ENCODE measurements around the gene CEACAM18.
"Not testable (repeated sequence)": the region's sequence is repeated elsewhere in the genome, so short reads cannot be mapped to it uniquely, and the experiment has no call there.

CEACAM18 gene

DNA sequence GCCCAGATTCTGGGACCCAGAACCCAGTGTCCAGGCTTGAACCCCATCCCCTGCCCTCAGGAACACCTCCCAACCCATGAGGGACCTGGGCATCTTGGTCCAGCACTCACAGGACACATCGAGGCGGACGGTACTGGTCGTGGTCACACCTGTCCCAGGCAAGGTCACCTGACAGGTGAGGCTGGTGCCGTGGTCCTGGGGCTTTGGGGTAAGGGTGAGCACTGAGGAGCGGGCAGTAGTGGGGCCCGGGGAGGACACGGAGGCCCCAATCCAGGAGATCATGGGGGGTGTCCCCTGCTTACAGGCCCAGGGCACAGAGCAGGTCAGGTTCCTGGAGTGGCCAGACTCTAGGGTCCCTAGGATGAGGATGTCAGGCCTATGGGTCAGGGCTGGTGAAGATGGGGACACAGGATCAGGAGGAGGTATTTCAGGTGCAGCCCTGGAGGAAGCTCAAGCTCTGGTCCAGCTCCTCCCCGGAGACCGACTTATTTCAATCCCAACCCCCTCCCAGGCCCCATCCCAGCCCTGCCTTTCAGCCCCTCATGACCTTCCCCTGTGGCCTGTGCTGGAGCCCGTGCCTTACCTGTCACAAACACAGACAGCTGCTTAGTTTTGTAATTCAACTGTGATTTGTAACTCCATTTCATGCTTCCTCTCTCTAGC, 20.9 kb upstream of the CEACAM18 start:
- Mint-ChIP-seq H3K27me3 (peaks cover 77% of the 10 kb centered on the region), H3K4me3 (no peak overlapping the region), H3K36me3 (no peaks in the 10 kb centered on the region), H3K4me1 (peaks cover 15% of the 10 kb centered on the region), H3K27ac (no peak overlapping the region), H3K9me3 (no peaks in the 10 kb centered on the region)
- ATAC-seq: no peak

DNA sequence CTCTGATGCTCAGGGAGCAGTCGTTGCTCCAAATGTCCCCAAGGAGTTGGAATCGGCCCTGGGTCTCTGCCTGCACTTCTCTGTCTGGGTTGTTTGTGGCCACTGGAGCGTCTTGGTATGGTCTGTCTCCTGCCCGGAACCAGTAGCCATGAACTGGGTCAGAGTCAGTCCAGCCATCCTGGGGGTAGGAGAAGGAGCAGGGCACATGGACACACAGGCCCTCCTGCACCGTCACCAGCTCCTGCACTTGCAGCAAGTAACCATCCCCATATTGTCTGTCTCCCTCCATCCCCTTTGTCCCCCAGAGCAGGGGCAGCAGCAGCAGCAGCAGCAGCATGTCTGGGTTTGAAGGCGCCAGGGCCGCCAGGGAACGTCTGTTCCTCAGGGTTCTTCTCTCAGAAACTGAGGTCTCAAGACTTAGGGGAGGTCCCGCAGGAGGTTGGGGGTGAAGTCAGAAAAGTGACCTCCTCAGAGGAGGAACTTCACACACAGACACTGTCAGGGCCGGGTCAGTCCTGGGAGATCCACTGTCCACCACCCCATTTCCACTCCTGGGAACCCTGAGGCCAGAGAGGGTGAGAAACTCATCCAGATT, 20.2 kb upstream of the CEACAM18 start, which contains the start of gene SIGLEC8:
Gene SIGLEC8 (minus strand): TSS at position 404 of the 595 bp plus-strand sequence. CDS start 67 bp downstream, at position 337.
- no peak within 1 kb of the TSS for H3K4me3 Mint-ChIP-seq
- no peak within 1 kb of the TSS for H3K27ac Mint-ChIP-seq
- no peaks in the 10 kb centered on the region for H3K36me3 Mint-ChIP-seq
- H3K9me3 Mint-ChIP-seq: no peaks in the 10 kb centered on the region
- ATAC-seq: no peak
- H3K27me3 Mint-ChIP-seq: peaks cover 79% of the 10 kb centered on the region
- peaks cover 15% of the 10 kb centered on the region for H3K4me1 Mint-ChIP-seq

DNA sequence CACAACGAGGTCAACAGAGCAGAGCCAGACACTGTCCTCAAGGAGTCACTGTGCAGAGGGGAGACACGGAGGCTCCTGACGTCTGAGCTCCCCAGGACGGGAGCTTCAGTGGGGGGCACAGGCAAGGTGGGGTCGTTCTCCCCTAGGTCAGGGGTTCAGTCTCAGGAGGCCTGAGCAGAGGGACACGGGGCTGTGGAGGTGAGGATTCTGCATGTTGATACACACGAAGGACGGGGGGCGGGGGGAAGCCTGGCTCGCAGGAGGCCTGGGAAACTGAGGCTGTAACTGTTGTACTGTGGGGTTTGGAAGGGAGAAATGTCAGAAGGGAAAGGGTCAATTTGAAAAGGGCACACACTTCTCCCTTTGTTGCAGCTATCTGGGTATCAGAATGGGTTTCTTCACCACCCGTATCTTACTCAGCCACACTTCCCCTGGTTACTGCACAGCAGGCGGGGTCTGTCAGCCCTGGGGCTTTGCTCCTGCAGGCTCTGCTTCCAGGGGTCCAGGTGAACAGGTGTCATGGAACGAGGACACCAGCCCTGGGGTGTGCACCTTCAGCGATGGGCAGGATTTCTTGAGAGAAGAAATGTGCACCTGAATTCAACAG, 19.3 kb upstream of the CEACAM18 start:
- Mint-ChIP-seq H3K9me3 (no peaks in the 10 kb centered on the region), H3K4me3 (no peak overlapping the region), H3K36me3 (no peaks in the 10 kb centered on the region), H3K27ac (no peak overlapping the region), H3K27me3 (peaks cover 74% of the 10 kb centered on the region), H3K4me1 (peaks cover 15% of the 10 kb centered on the region)
- no peak for ATAC-seq

- H3K9me3 Mint-ChIP-seq: no peaks in the 10 kb centered on the region
- no peaks in the 10 kb centered on the region for H3K36me3 Mint-ChIP-seq
- H3K4me3 Mint-ChIP-seq: peak overlapping the region; percentile 13
- peaks cover 15% of the 10 kb centered on the region for H3K4me1 Mint-ChIP-seq
- H3K27ac Mint-ChIP-seq: no peak overlapping the region
- peaks cover 74% of the 10 kb centered on the region for H3K27me3 Mint-ChIP-seq
- ATAC-seq: no peak
These were observed 18.0 kb upstream of the CEACAM18 start for GRCh38 chr19:51460164-51460992.

GRCh38 chr19:51461723-51462161, 16.6 kb upstream of the CEACAM18 start:
- Mint-ChIP-seq H3K27ac (no peak overlapping the region), H3K4me1 (peaks cover 15% of the 10 kb centered on the region), H3K4me3 (no peak overlapping the region), H3K9me3 (no peaks in the 10 kb centered on the region), H3K36me3 (no peaks in the 10 kb centered on the region), H3K27me3 (peaks cover 75% of the 10 kb centered on the region)
- ATAC-seq: no peak

DNA sequence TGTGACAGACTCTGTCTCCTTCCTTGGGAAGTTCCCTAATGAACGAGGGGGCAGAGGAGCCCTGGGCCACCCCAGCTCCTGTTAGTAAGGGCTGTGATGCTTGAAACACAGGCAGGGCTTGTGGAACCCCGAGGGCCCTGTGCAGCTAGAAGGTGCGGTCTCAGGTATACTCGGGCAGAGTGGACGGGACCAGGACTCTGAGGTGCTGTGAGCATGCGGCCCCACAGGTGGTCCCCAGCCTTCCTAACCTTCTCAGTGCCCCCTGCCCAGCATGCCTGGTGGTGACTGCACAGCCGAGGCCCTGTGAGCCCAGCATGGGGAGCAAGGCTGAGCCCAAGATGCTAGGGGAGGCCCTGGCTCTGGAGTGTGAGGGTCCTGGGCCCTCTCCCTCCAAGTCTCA, 16.1 kb upstream of the CEACAM18 start:
- Mint-ChIP-seq H3K4me3 (no peak overlapping the region), H3K27me3 (peaks cover 70% of the 10 kb centered on the region), H3K9me3 (no peaks in the 10 kb centered on the region), H3K4me1 (peaks cover 15% of the 10 kb centered on the region), H3K36me3 (no peaks in the 10 kb centered on the region), H3K27ac (no peak overlapping the region)
- ATAC-seq: no peak

- peaks cover 66% of the 10 kb centered on the region for H3K27me3 Mint-ChIP-seq
- peaks cover 15% of the 10 kb centered on the region for H3K4me1 Mint-ChIP-seq
- no peak for ATAC-seq
- H3K36me3 Mint-ChIP-seq: no peaks in the 10 kb centered on the region
- H3K4me3 Mint-ChIP-seq: no peak overlapping the region
- no peaks in the 10 kb centered on the region for H3K9me3 Mint-ChIP-seq
- no peak overlapping the region for H3K27ac Mint-ChIP-seq
These were observed 15.7 kb upstream of the CEACAM18 start for GRCh38 chr19:51462681-51463080.

- not testable (repeated sequence) for H3K27ac Mint-ChIP-seq, H3K36me3 Mint-ChIP-seq, H3K4me3 Mint-ChIP-seq, ATAC-seq, H3K9me3 Mint-ChIP-seq
- Mint-ChIP-seq H3K27me3 (peaks cover 52% of the 10 kb centered on the region), H3K4me1 (peaks cover 15% of the 10 kb centered on the region)
These were observed 14.3 kb upstream of the CEACAM18 start for GRCh38 chr19:51463976-51464581.

GRCh38 chr19:51466723-51467122, 11.6 kb upstream of the CEACAM18 start:
- H3K27me3 Mint-ChIP-seq: peaks cover 43% of the 10 kb centered on the region
- no peak overlapping the region for H3K4me3 Mint-ChIP-seq
- H3K4me1 Mint-ChIP-seq: no peaks in the 10 kb centered on the region
- H3K36me3 Mint-ChIP-seq: no peaks in the 10 kb centered on the region
- no peak overlapping the region for H3K27ac Mint-ChIP-seq
- ATAC-seq: no peak
- no peaks in the 10 kb centered on the region for H3K9me3 Mint-ChIP-seq

- Mint-ChIP-seq H3K36me3 (no peaks in the 10 kb centered on the region), H3K9me3 (no peaks in the 10 kb centered on the region), H3K4me3 (no peak overlapping the region), H3K4me1 (peaks cover 7% of the 10 kb centered on the region), H3K27me3 (peaks cover 30% of the 10 kb centered on the region), H3K27ac (no peak overlapping the region)
- ATAC-seq: peak; percentile 24
These were observed 10.3 kb upstream of the CEACAM18 start for GRCh38 chr19:51467864-51468544.

- Mint-ChIP-seq H3K4me3 (no peak overlapping the region), H3K9me3 (no peaks in the 10 kb centered on the region), H3K27me3 (peaks cover 25% of the 10 kb centered on the region), H3K27ac (no peak overlapping the region), H3K36me3 (no peaks in the 10 kb centered on the region), H3K4me1 (peaks cover 12% of the 10 kb centered on the region)
- ATAC-seq: peak; percentile 16
These were observed 9.8 kb upstream of the CEACAM18 start for GRCh38 chr19:51468545-51468920.

DNA sequence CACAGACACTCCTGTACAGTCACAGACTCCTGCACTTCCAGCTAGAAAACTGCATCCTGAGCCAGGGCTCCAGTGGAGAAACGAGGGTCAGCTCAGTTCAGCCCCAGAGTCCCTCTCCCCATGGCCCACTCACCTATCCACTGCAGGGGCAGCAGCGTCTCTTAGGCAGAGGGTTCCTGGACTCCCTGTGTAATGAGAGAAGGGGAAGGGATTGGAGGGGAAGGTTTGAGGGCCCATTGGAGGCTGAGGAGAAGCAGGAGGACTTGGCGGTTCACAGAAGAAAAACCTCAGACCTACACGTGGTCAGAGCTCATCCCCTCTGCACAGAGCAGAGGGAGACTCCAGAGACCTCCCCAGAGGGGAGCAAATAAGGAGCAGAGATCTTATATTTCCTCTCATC, 9.2 kb upstream of the CEACAM18 start:
- peaks cover 14% of the 10 kb centered on the region for H3K4me1 Mint-ChIP-seq
- H3K4me3 Mint-ChIP-seq: no peak overlapping the region
- H3K27ac Mint-ChIP-seq: no peak overlapping the region
- no peaks in the 10 kb centered on the region for H3K36me3 Mint-ChIP-seq
- H3K27me3 Mint-ChIP-seq: peaks cover 23% of the 10 kb centered on the region
- ATAC-seq: peak; percentile 16
- H3K9me3 Mint-ChIP-seq: no peaks in the 10 kb centered on the region

DNA sequence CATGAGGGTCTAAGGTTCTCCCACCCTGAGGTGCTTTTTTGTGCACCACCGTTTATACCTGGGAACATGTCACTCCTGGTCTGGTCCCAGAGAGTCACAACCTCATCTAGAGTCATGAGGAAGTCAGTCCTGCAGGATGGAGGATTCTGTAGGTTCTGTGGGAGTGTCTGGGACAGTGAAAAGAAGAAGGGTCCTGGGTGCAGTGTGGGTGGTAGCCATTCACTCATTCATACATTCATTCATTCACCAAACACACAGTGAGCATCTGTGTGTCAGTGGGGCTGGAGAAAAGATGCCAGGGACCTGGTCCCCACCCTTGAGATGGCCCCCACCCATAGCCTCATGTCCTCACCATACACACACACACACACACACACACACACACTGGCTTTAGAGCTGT, 8.7 kb upstream of the CEACAM18 start:
- H3K27me3 Mint-ChIP-seq: peaks cover 18% of the 10 kb centered on the region
- peaks cover 14% of the 10 kb centered on the region for H3K4me1 Mint-ChIP-seq
- ATAC-seq: no peak
- no peak overlapping the region for H3K4me3 Mint-ChIP-seq
- no peak overlapping the region for H3K27ac Mint-ChIP-seq
- no peaks in the 10 kb centered on the region for H3K9me3 Mint-ChIP-seq
- no peaks in the 10 kb centered on the region for H3K36me3 Mint-ChIP-seq

DNA sequence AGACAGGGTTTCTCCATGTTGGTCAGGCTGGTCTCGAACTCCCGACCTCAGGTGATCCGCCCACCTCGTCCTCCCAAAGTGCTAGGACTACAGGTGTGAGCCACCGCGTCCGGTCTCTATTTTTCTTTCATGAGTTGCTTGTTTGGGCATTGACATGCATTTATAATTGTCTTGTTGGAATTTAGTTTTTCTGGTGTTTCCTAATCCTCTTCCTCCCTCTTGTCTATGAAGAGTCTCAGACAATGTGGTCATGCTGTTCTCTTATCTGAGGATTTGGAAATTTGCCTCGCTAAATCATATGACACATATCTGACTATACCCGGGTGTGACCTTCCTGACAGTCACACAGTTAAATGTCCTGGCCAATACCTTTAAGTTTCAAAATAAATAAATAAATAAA, 7.4 kb upstream of the CEACAM18 start:
- Mint-ChIP-seq H3K4me3 (no peak overlapping the region), H3K9me3 (no peaks in the 10 kb centered on the region), H3K4me1 (peaks cover 14% of the 10 kb centered on the region), H3K27ac (no peak overlapping the region), H3K27me3 (peaks cover 5% of the 10 kb centered on the region), H3K36me3 (no peaks in the 10 kb centered on the region)
- no peak for ATAC-seq

All from stimulated activated memory B cell treated with anti-CD40 and anti-IgM and Interleukin-4, amounts not matched to agents 10 μg/mL and 1 μg/mL and 100 μg/mL, for 72 hours (primary cell).